ENCODE data around the gene DNM3. TPM values are rescaled to one million over a fixed set of nuclear protein-coding genes. Genes with fewer than 3 reads are reported as not detected.

Gene DNM3
- total and polyA plus RNA-seq, 2 of the 8 experiments (the other 6 are each of a cell fraction or from before 2014, with no cell fraction given) = 2.0 to 8.5 TPM

DNA sequence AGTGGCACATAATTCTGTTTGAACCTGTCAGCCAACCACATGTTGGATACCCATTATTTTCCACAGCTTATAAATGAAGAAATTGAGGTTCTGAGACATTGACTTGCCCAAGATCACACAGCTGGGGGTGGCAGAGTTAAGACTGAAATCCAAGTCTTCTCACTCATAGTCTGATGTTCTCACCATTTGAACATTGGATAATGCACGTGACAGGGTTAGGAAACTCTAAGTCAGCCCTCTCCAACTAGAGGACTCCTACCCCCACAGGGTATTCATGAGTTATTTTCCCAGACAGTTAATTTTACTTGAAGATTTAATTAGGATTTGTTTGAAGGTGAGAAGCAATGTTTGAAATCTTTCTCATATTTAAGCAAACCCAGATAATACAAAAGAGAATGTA lies 541.1 kb downstream of the DNM3 start:
- H3K4me2 ChIP-seq (ENCODE audit: insufficient read depth in 1 of 2, low read depth in 2 of 2, low read length in 2 of 2) = no peak overlapping the region
- H4K20me1 ChIP-seq (replicated peaks in 1 of 2; ENCODE audit: control insufficient read depth in 1 of 2, insufficient read depth in 2 of 2, low read length in 2 of 2) = no peaks in the 10 kb centered on the region
- no peak overlapping the region for H3K27ac ChIP-seq (ENCODE audit: low read depth, low read length)
- H4K91ac ChIP-seq (replicated peaks; ENCODE audit: insufficient read length, low read length) = no peak overlapping the region
- H2BK12ac ChIP-seq (ENCODE audit: low read depth, low read length) = no peak overlapping the region
- H3K4me1 ChIP-seq (replicated peaks in 1 of 4; ENCODE audit: control insufficient read depth in 3 of 4, insufficient read depth in 4 of 4, low read length in 3 of 4) = peaks cover 0 to 7% (median 3%) of the 10 kb centered on the region in 4 experiments; a peak in 5 of 7 replicates
- H3K23me2 ChIP-seq (ENCODE audit: low read depth, low read length) = no peaks in the 10 kb centered on the region
- ChIA-PET POLR2A (ENCODE audit: partially characterized antibody) (no interaction called here), CTCF (ENCODE audit: partially characterized antibody) (interaction anchor here (1.2 kb wide), 1 partner anchor 248 kb away, joined by 3 read pairs; no protein-coding TSS in a partner anchor)
- H3K36me3 ChIP-seq (ENCODE audit: control insufficient read depth in 2 of 4, insufficient read depth in 4 of 4, low read length in 3 of 4) = no peaks in the 10 kb centered on the region
- H4K5ac ChIP-seq (ENCODE audit: insufficient read length, low read depth, low read length) = no peak overlapping the region
- H3K23ac ChIP-seq (ENCODE audit: insufficient read length) = no peak overlapping the region
- WGBS, 2 experiments (ENCODE audit: extremely low coverage in 1 of 2, insufficient coverage in 1 of 2, insufficient read length in 1 of 2, insufficient replicate concordance in 2 of 2, low coverage in 1 of 2, low lambda C conversion rate in 2 of 2, missing lambda C conversion rate in 1 of 2) = 94% methylated on average over 1 of the region's 1 CpG; no CpG with 5 or more reads in 1 of the 2 experiments
- no peak overlapping the region for H2BK20ac ChIP-seq (ENCODE audit: low read length)
- no peak for FAIRE-seq
- no peak overlapping the region for H3K18ac ChIP-seq (ENCODE audit: extremely low read depth, low read length)
- DNase-seq (ENCODE audit: low read depth in 1 of 2, low spot score in 2 of 2) = no peak
- no peaks in the 10 kb centered on the region for H3K9me3 ChIP-seq (ENCODE audit: insufficient read depth in 2 of 2, low read depth in 1 of 2, low read length in 1 of 2)
- no peaks in the 10 kb centered on the region for H3K79me1 ChIP-seq (ENCODE audit: low read depth, low read length)
- no peak overlapping the region for H2AFZ ChIP-seq (ENCODE audit: low read length)
- H3K14ac ChIP-seq (ENCODE audit: insufficient read length) = no peak overlapping the region
- H2BK5ac ChIP-seq (ENCODE audit: low read depth, low read length) = no peak overlapping the region
- H3K79me2 ChIP-seq (ENCODE audit: control insufficient read depth in 1 of 2, insufficient read depth in 2 of 2, low read length in 2 of 2) = no peaks in the 10 kb centered on the region
- no peak overlapping the region for H2AK5ac ChIP-seq (ENCODE audit: low read depth, low read length)
- H2BK15ac ChIP-seq (ENCODE audit: low read length) = no peak overlapping the region
- H4K8ac ChIP-seq (ENCODE audit: extremely low read depth, insufficient read depth, low read length) = no peak overlapping the region
- H3K27me3 ChIP-seq (replicated peaks in 1 of 4; ENCODE audit: control insufficient read depth in 3 of 4, extremely low read depth in 1 of 4, insufficient read depth in 3 of 4, low read length in 3 of 4) = peaks cover 0 to 1% (median 0%) of the 10 kb centered on the region in 4 experiments; a peak in 1 of 7 replicates
- H3K4me3 ChIP-seq (ENCODE audit: extremely low read depth in 1 of 4, insufficient read depth in 2 of 4, low read depth in 3 of 4, low read length in 4 of 4) = no peak overlapping the region
- H3K4ac ChIP-seq (replicated peaks; ENCODE audit: insufficient read length, low read depth, low read length) = no peak overlapping the region
- no peak overlapping the region for H3K9ac ChIP-seq (replicated peaks in 1 of 4; ENCODE audit: extremely low read depth in 1 of 4, low read depth in 3 of 4, low read length in 3 of 4)
- no peak overlapping the region for H3K56ac ChIP-seq (replicated peaks; ENCODE audit: insufficient read length, low read depth, low read length)
- no peak overlapping the region for H2BK120ac ChIP-seq (replicated peaks; ENCODE audit: low read depth, low read length)
- TF ChIP-seq EZH2 (IDR thresholded peaks at IDR 0.05; ENCODE audit: low read depth, low read length, severe bottlenecking) (no peak), YY1 (IDR thresholded peaks at IDR 0.05; ENCODE audit: low read depth, low read length) (no peak), TEAD4 (IDR thresholded peaks at IDR 0.05; ENCODE audit: low read depth, low read length) (no peak)

Data from H1 (cell line).